Heart left ventricle (tissue), 13 donors: ENCODE measurements around the gene TTC38.

Experiments used
- CTCF ChIP-seq, 12 donors: fragments of 200-600 bp; sonication (generic) in 4 of 12; IDR thresholded peaks; one replicate each; pipeline versions ENCODE4 v1.5.0 to v1.8.0; 2018 to 2022; ENCODE audit warnings: antibody characterized with exemption in 12 of 12, mild to moderate bottlenecking in 5 of 12
- POLR2A ChIP-seq, 2 donors: fragments of 450-650 bp; IDR thresholded peaks; one replicate each; pipeline ENCODE4 v1.6.1; 2017; ENCODE audit warnings: antibody characterized with exemption in 2 of 2, mild to moderate bottlenecking in 2 of 2, moderate library complexity in 2 of 2
- donor health status: ischemic (EF 13 %, LVEDD 7.1; RV severe dilation, severe dysfunction).
- donor health status: DM: no; HTN: yes; CAD: no.
- donor health status: DM: no; HTN: no; CAD: no.
- donor health status: ischemic (EF 25% LVEDD 6.9; RV normal size, moderate dysfunction).
- donor health status: ischemic (EF 25% LVEDD 5.7; RV mildly dilated, moderate dysfunction).
- donor health status: ischemic (EF 35%, LVEDD 5.7; RV mildly dilated, moderate dysfunction).
- donor health status: nonischemic (EF 11% LVEDD 7.7; RV severe dilation, severe dysfunction).
- donor health status: DM: yes; HTN: yes; CAD: no.
- donor health status: PGD.
- donor health status: ischemic (EF 29% LVEDD 5.4; RV normal size, mild dysfunction).
- donor health status: nonischemic (EF 23%, LVEDD 6.1; RV moderate dilation, normal function).

GRCh38 chr22:46240506-46240905, 27.3 kb upstream of the TTC38 start:
- no peak for TF ChIP-seq CTCF (IDR thresholded peaks at IDR 0.05)
- TF ChIP-seq POLR2A (IDR thresholded peaks at IDR 0.05), result no peak
